ENCODE results near the gene MYH3.

Gene MYH3

DNA sequence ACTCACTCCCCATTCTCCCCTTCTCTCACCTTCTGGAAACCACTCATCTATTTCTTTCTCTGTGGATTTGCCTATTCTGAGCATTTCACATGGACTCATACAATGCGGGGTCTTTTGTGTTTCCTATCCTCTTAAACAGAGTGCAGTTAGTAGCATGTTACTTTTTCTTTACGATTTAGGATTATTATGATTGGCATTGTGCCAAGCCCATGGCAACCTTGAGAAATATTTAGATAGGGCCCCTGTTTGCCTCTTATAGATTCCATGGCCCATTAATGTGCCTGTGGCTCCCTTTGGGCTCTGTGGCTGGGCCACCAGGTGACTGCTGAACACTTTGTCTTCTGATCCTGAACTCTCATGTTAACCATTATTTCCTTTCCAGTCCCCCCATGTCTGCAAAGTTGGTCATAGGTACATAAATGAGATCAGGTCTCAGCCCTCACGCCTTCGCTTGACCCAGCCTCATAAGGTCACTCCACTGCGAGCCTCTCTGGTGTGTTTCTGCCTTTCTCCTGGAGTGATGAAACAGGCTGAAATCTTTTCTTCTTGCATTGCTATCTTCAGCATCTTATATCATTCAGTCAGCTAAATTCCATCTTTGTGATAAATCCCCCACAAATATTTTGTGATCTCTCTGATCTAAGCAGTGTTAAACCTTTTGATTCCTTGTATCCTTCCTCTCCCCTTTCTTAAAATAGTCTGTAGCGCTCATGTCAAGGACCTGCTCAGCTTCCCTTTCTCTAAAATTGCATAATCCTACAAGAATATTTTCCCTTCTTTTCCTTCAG is 44.0 kb downstream of the MYH3 start:
- DNase-seq = no peak

DNA sequence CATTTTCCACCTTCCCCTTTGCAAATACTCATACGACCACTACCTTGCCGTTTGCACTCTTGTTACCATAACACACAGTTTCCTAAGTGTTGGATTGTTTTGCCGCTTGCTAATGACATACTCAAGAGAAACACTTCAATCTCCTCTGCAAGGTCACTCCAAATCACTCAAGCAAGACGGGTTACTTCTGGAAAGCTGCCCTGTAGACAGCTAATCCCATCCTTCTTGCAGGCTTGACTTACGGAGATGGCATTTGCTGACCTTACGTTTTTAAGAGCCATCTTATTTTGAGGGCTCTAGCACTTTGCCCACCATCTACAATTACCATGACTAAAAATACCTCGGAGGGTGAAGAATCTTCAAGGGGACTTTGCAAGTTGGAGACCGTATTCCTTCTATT is 46.2 kb downstream of the MYH3 start:
- DNase-seq = no peak

DNA sequence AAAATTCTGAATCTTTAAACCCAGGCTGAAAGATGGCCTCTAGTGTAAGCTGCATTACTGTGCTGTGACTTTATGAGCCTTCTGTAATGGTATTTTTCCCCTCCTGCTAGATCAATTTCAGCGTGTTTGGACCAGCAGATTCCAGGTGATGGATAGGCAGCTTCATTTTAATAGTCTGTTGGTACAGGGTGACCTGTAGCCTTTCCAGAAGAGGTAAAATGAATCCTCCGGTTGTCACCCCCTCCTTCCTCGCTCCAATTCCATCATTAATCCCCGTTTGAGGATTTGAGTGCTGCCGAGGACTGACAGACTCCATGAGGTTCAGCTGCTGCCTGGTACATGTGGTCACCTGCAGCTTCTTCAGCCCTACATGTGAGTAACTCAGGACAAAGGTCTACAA is 48.9 kb downstream of the MYH3 start:
- no peak for DNase-seq

DNA sequence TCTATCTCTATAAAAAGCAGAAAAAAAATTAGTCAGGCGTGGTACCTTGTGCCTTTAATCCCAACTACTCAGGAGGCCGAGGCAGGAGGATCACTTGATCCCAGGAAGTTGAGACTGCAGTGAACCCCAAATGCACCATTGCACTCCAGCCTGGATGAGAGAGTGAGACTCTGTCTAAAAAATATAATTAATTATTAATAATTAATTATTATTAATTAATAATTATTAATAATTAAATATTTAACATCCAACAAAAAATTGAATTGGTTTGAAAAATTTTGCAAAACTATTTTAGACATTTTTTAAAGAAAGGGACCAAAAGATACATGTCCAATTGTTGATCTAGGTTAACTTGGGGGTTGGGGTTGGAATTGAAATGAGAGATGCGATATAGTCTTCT is 51.0 kb downstream of the MYH3 start:
- DNase-seq = no peak

DNA sequence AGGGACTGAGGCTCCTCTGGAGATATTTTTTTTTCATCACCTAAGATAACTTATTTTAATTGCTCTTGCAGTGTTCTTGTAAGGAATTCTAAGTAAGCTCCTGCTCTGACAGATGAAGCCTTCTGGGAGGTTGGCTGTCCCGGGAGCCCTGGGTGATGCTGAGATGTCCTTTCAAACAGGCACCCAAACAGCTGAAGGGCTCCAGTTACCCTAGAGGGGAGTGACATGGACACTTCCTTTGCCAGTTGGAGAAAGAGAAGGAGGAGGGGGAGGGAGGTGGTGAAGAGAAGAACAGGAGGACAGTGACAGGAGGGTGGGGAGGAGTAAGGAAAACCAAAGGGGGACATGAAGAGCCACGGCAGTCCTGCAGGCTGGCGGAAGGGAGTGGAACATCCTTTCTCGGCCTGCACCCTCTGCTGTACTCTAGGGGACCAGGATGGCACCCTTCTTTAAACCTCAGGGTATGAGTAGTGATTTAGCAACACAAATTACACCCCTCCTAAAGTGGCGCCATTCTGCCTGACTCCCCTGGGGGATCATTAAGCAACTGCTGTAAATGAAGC is 51.8 kb downstream of the MYH3 start:
- no peak for DNase-seq

DNA sequence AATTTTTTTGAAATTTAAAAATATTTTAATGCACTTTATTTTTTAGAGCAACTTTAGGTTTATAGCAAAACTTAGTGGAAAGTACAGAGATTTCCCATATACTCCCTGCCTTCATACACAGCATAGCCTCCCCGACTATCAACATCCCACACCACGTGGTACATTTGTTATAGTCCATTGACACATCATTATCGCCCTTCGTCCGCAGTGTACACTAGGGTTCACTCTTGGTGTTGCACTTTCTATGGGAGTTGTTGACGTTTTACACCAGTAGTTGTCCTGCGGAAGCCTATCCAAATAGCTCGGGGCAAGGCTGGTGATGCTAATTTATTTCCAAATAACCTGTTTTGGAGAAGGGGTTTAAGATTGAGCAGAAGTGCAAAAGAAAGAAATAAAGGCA is 52.6 kb downstream of the MYH3 start:
- DNase-seq = no peak

DNA sequence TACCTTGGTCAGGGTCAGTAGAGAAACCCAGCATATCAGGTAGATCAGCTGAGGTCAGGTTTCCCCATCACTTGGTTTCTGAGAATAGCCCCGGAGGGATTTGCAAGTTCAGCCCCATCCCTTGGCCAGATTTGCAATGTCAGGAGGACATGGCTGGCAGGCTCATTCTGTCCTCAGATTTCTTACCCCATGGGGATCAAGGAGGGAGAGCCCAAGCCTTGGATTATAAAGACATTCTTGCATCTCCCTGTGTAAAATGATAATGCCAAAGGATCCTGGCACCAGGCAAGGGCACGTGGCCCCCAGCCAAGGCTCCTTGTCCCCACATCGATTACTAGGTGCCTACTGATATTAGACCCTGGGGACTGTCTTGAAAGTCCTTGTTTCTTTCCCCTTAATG is 53.2 kb downstream of the MYH3 start:
- DNase-seq = no peak

DNA sequence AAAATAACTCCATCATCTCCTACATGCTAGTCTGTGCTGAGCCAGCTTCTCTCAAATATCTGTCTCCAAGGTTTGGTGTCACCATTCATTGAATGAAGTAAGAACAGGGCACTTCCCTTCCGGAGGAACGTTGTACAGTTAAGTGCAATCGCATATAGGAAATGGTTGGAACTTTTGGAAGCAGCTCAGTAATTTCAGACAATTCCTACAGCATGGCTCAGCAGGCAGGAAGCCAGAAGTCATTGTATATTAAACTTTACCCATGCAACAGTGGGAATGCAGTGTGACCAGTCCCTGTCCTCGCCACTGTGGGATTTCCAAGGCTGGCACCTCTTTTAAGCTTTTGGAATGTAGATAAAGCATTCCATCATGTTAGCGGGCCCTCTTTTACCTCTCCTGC is 56.5 kb downstream of the MYH3 start:
- no peak for DNase-seq

DNA sequence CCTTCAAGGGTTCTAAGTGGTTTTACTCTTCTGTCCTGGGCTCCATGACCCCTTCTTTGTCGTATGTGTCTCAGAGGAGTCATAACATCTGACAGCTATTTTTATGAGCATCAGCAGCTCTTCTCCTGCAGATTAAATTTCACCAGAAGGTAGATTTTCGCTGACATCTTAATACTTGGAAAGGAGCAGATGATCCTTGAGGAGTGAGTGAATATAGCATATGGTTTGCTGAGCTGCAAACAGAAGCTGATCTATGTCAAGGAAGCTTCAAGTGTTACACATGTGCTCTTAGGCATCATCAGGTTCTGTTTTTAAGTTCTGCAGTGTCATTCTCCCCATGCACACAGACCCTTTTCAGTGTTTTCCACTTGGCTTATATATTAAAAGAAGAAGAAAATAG is 58.5 kb downstream of the MYH3 start:
- no peak for DNase-seq

DNA sequence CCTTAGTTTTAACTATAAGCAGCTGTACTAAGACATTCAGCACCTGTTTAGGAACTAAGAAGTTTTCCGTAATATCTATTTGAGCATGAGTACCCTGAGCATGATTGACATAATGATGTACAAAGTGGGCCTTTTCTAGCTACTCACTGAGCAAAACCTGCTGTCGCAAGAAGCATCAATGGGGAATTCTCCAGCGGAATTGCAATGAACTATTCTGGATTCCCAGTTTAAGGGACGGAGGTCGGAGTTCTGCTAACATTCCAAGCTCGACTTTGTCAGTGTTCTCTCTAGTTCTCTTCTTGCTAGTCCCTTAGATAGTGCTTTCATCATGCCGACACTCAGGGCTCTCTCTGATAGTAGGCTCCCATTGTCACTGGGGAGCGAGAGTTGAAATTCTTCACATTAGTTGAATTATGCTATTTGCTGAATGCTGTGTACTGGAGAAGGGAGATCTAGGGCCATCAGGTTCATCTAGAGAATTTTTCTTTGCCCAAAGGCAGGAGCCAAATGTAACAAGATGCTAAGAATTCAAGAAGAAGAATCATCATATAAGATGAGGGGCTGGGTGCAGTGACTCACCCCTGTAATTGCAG is 67.5 kb downstream of the MYH3 start:
- DNase-seq = no peak

DNA sequence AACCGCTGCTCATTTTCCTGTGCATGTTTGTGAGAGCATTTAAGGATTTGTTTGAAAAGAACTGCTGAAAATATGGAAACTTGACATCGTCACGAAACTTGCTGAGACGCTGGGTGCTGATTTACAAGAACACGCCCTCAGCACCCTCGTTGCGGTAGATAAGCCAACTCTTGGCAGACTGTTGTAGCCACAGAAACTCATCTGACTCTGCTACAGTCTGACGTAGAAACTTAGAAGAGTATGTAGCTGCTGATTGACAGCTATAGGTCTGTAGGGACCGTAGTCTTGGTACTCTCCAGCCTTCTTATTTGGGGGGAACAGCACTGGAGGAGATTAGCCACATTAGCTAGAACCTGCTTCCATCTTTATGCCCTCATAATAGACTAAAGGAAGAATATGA is 71.6 kb downstream of the MYH3 start:
- DNase-seq = peak; percentile 10

DNA sequence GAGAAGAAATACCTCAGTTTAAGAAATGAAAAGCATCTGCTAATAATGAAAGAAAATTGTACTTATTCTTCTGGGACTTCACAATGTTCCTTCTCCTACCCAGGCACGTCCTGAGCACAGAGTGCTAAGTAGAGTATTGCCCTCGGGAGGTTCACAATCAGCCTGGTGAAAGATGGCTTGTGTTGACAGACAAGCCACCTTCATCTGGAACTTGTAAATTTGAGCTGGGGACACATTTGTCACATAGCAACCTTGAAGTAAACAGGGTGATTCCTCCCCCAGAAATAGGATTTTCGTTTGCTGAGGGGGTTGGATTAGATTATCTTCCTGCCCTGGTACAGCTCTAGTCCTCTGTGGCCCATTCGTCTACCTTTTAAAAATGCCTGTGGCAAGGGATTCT is 73.3 kb downstream of the MYH3 start:
- no peak for DNase-seq

DNA sequence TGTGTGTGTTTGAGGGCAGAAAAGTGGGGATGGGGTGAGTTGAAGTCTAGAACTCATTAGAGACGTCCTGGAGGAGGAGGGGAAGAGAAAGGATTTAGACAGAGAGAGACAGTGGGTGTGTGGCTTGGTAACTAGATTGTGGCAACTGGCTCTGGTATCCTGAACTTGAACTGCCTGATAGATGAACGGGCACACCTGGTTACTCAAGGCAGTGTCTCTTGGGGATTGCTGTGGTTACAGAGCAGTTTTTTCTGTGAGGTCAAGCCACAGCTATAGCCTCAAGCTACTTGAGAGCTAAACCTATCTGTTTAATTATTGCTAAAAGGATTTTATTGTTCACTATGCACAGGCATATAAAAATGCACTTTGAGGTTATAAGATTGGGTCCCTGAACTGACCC is 77.8 kb downstream of the MYH3 start:
- DNase-seq = no peak

Measured in RPMI8226 (cell line).